Osteoblast (primary cell): Measurements from ENCODE around the gene AIMP2. TPM values are rescaled to one million over a fixed set of nuclear protein-coding genes. Genes with fewer than 3 reads are reported as not detected.
"Not testable (repeated sequence)": the region's sequence is repeated elsewhere in the genome, so short reads cannot be mapped to it uniquely, and the experiment has no call there.

Experiments used
- DNase-seq: peaks from one replicate; pipeline ENCODE4 v3.0.0; 2011; ENCODE audit warnings: low spot score, mixed read lengths; ENCODE audit not compliant: insufficient read length; ENCODE audit errors: missing footprints
- H2AFZ ChIP-seq: 2 replicates; pipeline ENCODE4 v1.6.0; 2011; ENCODE audit warnings: mild to moderate bottlenecking, low read length
- H3K27ac ChIP-seq: 2 replicates; pipeline ENCODE4 v1.5.1; 2011; ENCODE audit warnings: mild to moderate bottlenecking, low read depth, low read length, moderate library complexity
- H3K27me3 ChIP-seq: 2 replicates; pipeline ENCODE4 v1.6.0; 2012; ENCODE audit warnings: mild to moderate bottlenecking, control low read depth, inconsistent platforms, low read length, moderate library complexity; ENCODE audit not compliant: insufficient read depth
- H3K36me3 ChIP-seq: 2 replicates; pipeline ENCODE4 v1.5.1; 2011; ENCODE audit warnings: mild to moderate bottlenecking, low read length, control low read depth, moderate library complexity; ENCODE audit not compliant: insufficient read depth
- H3K4me1 ChIP-seq: 2 replicates; pipeline ENCODE4 v1.5.1; 2011; ENCODE audit warnings: mild to moderate bottlenecking, low read length, control low read depth, moderate library complexity; ENCODE audit not compliant: insufficient read depth
- H3K4me2 ChIP-seq: 2 replicates; pipeline ENCODE4 v1.6.0; 2011; ENCODE audit warnings: mild to moderate bottlenecking, low read length; ENCODE audit not compliant: insufficient read depth
- H3K4me3 ChIP-seq: fragments of 200-600 bp; sonication (generic); 3 replicates; pipeline ENCODE4 v1.5.1; 2012; ENCODE audit warnings: mild to moderate bottlenecking, low read length, inconsistent platforms; ENCODE audit not compliant: insufficient read depth
- H3K79me2 ChIP-seq: 2 replicates; pipeline ENCODE4 v1.6.0; 2012; ENCODE audit warnings: mild to moderate bottlenecking, low read length, control low read depth, inconsistent platforms; ENCODE audit not compliant: insufficient read depth
- H3K9me3 ChIP-seq: 2 replicates; pipeline ENCODE4 v1.5.1; 2011; ENCODE audit warnings: low read depth, low read length, control low read depth
- H4K20me1 ChIP-seq: 2 replicates; pipeline ENCODE4 v1.6.0; 2012; ENCODE audit warnings: mild to moderate bottlenecking, low read length, control low read depth; ENCODE audit not compliant: insufficient read depth
- total RNA-seq: library from RNA; depleted of rRNA; stranded (reverse); fragments of >200 nt; gene quantifications from 2 replicates; pipeline ENCODE4 v1.2.3, GENCODE V29; 2012
- TF ChIP-seq, protein P1 (sequence below): IDR thresholded peaks from 2 replicates; pipeline ENCODE4 v1.5.1; 2011; ENCODE audit warnings: mild to moderate bottlenecking, low read depth, low read length, moderate library complexity; ENCODE audit errors: extremely low read depth

Gene AIMP2
- total RNA-seq, 1 donor: 61.5 TPM

DNA sequence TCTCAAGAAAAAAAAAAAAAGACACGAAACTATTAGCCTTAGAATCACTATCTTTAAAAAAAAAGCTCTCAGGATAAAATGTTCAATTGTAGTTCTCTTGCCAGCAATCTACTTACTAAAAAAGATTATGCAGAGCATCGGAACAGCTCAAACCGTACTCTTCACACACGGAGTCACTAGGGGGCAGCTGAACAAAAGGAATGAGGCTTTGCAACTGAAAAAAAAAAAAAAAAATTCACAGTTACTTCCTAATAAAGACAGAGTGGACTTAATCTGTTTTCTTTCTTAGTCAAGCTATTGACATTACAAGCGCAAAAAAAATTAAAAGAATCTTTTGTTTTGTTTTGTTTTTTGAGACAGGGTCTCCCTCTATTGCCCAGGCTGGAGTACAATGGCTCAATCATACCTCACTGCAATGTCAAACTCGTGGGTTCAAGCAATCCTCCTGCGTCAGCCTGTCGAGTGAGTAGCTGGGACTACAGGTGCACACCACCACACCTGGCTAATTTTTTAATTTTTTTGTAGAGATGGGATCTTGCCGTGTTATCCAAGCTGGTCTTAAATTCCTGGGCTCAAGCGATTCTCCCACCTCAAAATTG is 11.8 kb upstream of the AIMP2 start:
- Histone ChIP-seq H3K4me2 (no peak overlapping the region), H3K4me1 (no peaks in the 10 kb centered on the region), H4K20me1 (no peaks in the 10 kb centered on the region), H2AFZ (no peak overlapping the region), H3K4me3 (no peak overlapping the region), H3K79me2 (no peaks in the 10 kb centered on the region), H3K9me3 (no peaks in the 10 kb centered on the region), H3K27me3 (no peaks in the 10 kb centered on the region), H3K27ac (no peak overlapping the region), H3K36me3 (peaks cover 22% of the 10 kb centered on the region)
- DNase-seq: peak; percentile 87
- TF ChIP-seq, protein P1, sequence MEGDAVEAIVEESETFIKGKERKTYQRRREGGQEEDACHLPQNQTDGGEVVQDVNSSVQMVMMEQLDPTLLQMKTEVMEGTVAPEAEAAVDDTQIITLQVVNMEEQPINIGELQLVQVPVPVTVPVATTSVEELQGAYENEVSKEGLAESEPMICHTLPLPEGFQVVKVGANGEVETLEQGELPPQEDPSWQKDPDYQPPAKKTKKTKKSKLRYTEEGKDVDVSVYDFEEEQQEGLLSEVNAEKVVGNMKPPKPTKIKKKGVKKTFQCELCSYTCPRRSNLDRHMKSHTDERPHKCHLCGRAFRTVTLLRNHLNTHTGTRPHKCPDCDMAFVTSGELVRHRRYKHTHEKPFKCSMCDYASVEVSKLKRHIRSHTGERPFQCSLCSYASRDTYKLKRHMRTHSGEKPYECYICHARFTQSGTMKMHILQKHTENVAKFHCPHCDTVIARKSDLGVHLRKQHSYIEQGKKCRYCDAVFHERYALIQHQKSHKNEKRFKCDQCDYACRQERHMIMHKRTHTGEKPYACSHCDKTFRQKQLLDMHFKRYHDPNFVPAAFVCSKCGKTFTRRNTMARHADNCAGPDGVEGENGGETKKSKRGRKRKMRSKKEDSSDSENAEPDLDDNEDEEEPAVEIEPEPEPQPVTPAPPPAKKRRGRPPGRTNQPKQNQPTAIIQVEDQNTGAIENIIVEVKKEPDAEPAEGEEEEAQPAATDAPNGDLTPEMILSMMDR: peak; percentile 70

DNA sequence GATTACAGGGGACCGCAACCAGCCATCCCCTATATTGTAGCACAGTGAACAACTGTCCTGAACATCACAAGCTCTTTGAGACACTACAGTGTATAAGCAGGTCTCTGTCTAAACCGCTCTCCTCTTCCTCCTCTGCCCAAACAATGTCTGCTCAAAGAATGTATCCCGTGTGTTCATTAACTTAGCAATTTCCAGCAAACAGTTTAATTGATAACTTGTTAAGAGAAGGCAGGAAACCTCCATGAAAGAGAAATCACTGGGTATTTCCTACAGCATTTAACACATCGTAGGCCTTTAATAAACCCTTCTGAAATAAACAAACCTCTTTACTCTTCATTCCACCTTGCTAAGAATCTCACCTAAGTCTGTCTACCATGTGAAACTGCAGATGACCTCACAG is 1.7 kb upstream of the AIMP2 start:
- DNase-seq: no peak
- H3K79me2 ChIP-seq: peaks cover 47% of the 10 kb centered on the region
- TF ChIP-seq, protein P1: no peak

DNA sequence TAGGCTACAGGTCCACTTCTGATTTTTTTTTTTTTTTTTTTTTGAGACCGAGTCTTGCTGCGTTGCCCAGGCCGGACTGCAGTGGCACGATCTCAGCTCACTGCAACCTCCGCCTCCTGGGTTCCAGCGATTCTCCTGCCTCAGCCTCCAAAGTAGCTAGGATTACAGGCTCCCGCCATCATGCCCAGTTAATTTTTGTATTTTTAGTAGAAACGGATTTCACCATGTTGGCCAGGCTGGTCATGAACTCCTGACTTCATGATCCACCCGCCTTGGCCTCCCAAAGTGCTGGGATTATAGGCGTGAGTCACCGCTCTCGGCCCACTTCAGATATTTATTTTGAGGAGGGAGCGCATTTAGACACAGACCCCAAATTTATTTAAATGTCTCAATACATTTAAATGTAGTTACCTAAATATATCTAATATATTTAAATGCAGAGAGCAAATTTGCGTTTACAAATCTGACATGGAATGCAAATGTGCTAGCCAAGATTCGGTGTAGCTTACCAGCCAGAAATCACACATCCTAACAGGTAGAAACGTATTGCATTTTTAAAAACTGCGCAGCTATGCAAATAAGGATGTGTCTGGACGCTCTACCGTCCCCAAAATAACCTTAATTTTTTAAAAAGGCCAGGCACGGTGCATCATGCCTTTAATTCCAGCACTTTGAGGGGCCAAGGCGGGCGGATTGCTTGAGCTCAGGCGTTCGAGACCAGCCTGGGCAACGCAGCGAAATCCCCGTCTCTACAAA is 1.1 kb upstream of the AIMP2 start:
- H2AFZ ChIP-seq, H4K20me1 ChIP-seq, H3K9me3 ChIP-seq, DNase-seq, H3K27me3 ChIP-seq: not testable (repeated sequence)
- peaks cover 20% of the 10 kb centered on the region for H3K4me1 ChIP-seq
- H3K36me3 ChIP-seq: peaks cover 11% of the 10 kb centered on the region
- peak overlapping the region; percentile 84 for H3K4me2 ChIP-seq
- H3K79me2 ChIP-seq: peaks cover 53% of the 10 kb centered on the region
- peak overlapping the region; percentile 91 for H3K4me3 ChIP-seq
- H3K27ac ChIP-seq: peak overlapping the region; percentile 91

More for the DNA sequence above, 1.7 kb upstream of the AIMP2 start:
- Histone ChIP-seq H3K9me3 (no peaks in the 10 kb centered on the region), H3K27me3 (no peaks in the 10 kb centered on the region), H4K20me1 (no peaks in the 10 kb centered on the region), H2AFZ (no peak overlapping the region), H3K36me3 (peaks cover 14% of the 10 kb centered on the region), H3K4me2 (no peak overlapping the region), H3K4me3 (no peak overlapping the region), H3K27ac (peak overlapping the region; percentile 37), H3K4me1 (peaks cover 19% of the 10 kb centered on the region)

DNA sequence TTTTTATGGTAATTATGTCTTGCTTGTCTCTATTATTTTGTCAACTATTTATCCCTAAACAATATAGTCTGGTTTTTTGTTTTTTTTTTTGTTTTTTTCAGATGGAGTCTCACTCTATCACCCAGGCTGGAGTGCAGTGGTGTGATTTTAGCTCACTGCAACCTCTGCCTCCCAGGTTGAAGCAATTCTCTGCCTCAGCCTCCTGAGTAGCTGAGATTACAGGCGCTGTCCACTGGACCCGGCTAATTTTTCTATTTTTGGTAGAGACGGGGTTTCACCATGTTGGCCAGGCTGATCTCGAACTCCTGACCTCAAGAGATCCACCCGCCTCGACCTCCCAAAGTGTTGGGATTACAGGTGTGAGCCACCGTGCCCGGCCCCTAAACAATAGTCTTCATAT is 1.3 kb downstream of the AIMP2 start:
- Histone ChIP-seq H3K4me2 (peak overlapping the region; percentile 84), H3K79me2 (peaks cover 68% of the 10 kb centered on the region), H3K4me3 (peak overlapping the region; percentile 91), H3K4me1 (peaks cover 26% of the 10 kb centered on the region), H3K27ac (peak overlapping the region; percentile 11)
- H3K36me3 ChIP-seq, H3K27me3 ChIP-seq, H4K20me1 ChIP-seq, DNase-seq, H3K9me3 ChIP-seq, H2AFZ ChIP-seq: not testable (repeated sequence)

DNA sequence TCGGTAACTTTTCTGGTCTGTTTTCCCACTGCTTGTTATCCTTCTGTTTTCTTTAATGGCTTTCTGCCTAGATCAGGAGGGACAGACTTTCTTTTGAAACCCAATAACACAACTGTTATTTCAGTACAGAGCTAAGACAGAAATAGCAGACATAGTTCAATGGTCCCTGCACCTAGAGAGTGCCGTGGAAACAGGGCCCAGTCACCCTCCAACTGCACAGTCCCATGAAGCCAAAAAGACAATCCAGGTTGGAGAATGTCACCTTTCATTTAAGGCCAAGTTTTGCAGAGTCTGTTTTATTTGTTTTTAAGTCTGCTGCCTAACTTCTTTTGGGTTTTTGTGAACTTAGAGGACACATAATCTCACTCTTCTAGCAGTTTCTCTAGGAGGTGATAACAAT is 2.5 kb downstream of the AIMP2 start:
- H3K9me3 ChIP-seq: no peaks in the 10 kb centered on the region
- no peaks in the 10 kb centered on the region for H3K27me3 ChIP-seq
- H3K4me2 ChIP-seq: peak overlapping the region; percentile 32
- H2AFZ ChIP-seq: no peak overlapping the region
- H3K4me3 ChIP-seq: no peak overlapping the region
- H3K79me2 ChIP-seq: peaks cover 68% of the 10 kb centered on the region
- no peak for DNase-seq
- H3K36me3 ChIP-seq: peaks cover 8% of the 10 kb centered on the region
- no peaks in the 10 kb centered on the region for H4K20me1 ChIP-seq
- H3K4me1 ChIP-seq: peaks cover 37% of the 10 kb centered on the region
- TF ChIP-seq, protein P1: no peak
- H3K27ac ChIP-seq: peak overlapping the region; percentile 48
